Measurements from ENCODE around the gene CCDC178.
"Not testable (repeated sequence)": the region's sequence is repeated elsewhere in the genome, so short reads cannot be mapped to it uniquely, and the experiment has no call there.

CCDC178 gene

DNA sequence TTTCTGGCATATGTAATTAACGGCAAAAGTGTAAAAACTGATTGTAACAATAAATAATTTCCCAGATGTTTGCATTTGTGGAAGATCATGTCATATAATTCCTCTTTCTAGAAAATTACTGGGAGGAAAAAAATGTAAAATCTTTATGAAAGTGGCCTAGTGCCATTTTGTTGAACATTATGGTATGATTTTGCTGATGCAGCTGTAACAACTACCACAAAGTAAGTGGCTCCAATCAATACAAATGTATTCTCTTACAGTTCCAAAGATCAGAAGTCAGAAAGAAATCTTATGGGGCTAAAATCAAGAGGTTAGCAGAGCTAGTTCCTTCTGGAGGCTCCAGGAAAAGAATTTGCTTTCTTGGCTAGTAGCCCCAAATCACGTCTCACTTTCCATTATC lies 281.4 kb downstream of the CCDC178 start:
- no peak for TF ChIP-seq CTCF (IDR thresholded peaks at IDR 0.05; ENCODE audit: low read depth, low read length)
- no peak overlapping the region for H3K4me3 ChIP-seq (ENCODE audit: low read depth, low read length)

GRCh38 chr18:33157893-33158292 lies 282.6 kb downstream of the CCDC178 start:
- TF ChIP-seq CTCF (IDR thresholded peaks at IDR 0.05; ENCODE audit: low read depth, low read length): no peak
- H3K4me3 ChIP-seq (ENCODE audit: low read depth, low read length): no peak overlapping the region

- no peak for TF ChIP-seq CTCF (IDR thresholded peaks at IDR 0.05; ENCODE audit: low read depth, low read length)
- H3K4me3 ChIP-seq (ENCODE audit: low read depth, low read length): no peak overlapping the region
These were observed 283.5 kb downstream of the CCDC178 start for GRCh38 chr18:33156906-33157470.

- no peak for TF ChIP-seq CTCF (IDR thresholded peaks at IDR 0.05; ENCODE audit: low read depth, low read length)
These were observed 286.5 kb downstream of the CCDC178 start for GRCh38 chr18:33154049-33154448.

DNA sequence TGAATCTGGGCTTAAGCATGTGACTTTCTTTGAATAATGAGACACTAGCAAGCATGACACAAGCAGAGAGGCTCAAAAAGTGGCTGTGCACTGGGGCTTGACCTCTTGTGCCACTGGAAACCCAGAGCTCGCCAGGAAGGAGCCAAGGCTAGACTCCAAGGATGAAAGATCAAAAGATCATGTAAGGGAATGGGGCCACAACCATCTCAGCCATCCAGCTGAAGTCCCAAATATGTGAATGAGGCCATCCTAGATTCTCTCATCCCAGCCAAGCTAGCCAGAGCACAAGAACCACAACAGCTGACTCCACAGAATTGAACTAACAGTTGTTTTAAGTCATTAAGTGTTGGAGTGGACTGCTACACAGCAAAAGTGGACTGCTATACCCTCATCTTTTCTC lies 288.1 kb downstream of the CCDC178 start:
- TF ChIP-seq CTCF (IDR thresholded peaks at IDR 0.05; ENCODE audit: low read depth, low read length): no peak
- H3K4me3 ChIP-seq (ENCODE audit: low read depth, low read length): no peak overlapping the region

More at GRCh38 chr18:33154049-33154448, 286.5 kb downstream of the CCDC178 start:
- no peak overlapping the region for H3K4me3 ChIP-seq (ENCODE audit: low read depth, low read length)

- not testable (repeated sequence) for H3K4me3 ChIP-seq (ENCODE audit: low read depth, low read length)
These were observed 292.7 kb downstream of the CCDC178 start for GRCh38 chr18:33147811-33148210.

DNA sequence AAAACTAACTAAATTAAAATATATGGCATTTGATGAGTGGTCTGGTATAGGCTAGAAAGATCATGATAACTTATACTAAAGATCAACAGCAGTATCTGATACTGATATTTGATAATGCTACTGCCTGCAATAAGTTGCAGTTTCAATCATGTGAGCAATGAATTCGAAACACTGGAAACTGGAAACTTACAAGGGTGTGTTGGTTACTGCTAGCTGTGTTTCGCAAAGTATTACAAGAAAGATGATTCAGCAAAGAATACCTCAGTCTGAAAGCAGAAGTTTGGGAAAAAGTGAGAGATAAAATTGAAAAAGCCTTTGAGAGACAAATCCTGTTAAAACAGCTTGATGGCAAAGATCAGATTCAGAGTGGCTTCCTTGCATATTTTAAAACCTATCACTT lies 294.5 kb downstream of the CCDC178 start:
- TF ChIP-seq CTCF (IDR thresholded peaks at IDR 0.05; ENCODE audit: low read depth, low read length): no peak
- no peak overlapping the region for H3K4me3 ChIP-seq (ENCODE audit: low read depth, low read length)

All from WI38 (cell line).